OCI-LY1 (cell line): ENCODE data around the gene WLS.

Experiments
- H2AFZ ChIP-seq: fragments of 200-600 bp; sonication (generic), shearing (Covaris generic); 2 replicates; pipeline ENCODE4 v1.6.0; 2014; ENCODE audit warnings: antibody characterized with exemption, mild to moderate bottlenecking, low read length
- H3F3A ChIP-seq: fragments of 200-600 bp; sonication (generic), shearing (Covaris generic); 2 replicates; pipeline ENCODE4 v1.6.0; 2014; ENCODE audit warnings: mild to moderate bottlenecking, antibody characterized with exemption, low read length, moderate library complexity; ENCODE audit not compliant: insufficient read depth
- H3K27ac ChIP-seq: fragments of 200-600 bp; sonication (generic); 2 replicates; pipeline ENCODE4 v1.5.1; 2014; ENCODE audit warnings: low read length, mixed run types, mild to moderate bottlenecking, low read depth; ENCODE audit not compliant: poor library complexity, severe bottlenecking
- H3K27me3 ChIP-seq: fragments of 200-600 bp; sonication (generic); 2 replicates; pipeline ENCODE4 v1.6.0; 2014; ENCODE audit warnings: antibody characterized with exemption, mild to moderate bottlenecking, low read length, moderate library complexity; ENCODE audit not compliant: insufficient read depth
- H3K36me3 ChIP-seq: fragments of 200-600 bp; sonication (generic); 2 replicates; pipeline ENCODE4 v1.6.1; 2014; ENCODE audit warnings: mild to moderate bottlenecking, antibody characterized with exemption, low read length, moderate library complexity, mixed read lengths; ENCODE audit not compliant: insufficient read depth
- H3K4me1 ChIP-seq: fragments of 200-600 bp; sonication (generic); 2 replicates; pipeline ENCODE4 v1.5.1; 2014; ENCODE audit warnings: mild to moderate bottlenecking, low read length, moderate library complexity; ENCODE audit not compliant: insufficient read depth, severe bottlenecking
- H3K4me2 ChIP-seq: fragments of 200-600 bp; sonication (generic), shearing (Covaris generic); 2 replicates; pipeline ENCODE4 v1.6.1; 2014; ENCODE audit warnings: low read length
- H3K4me3 ChIP-seq: fragments of 200-600 bp; sonication (generic); 2 replicates; pipeline ENCODE4 v1.5.1; 2014; ENCODE audit warnings: low read length, low read depth, mild to moderate bottlenecking, mixed read lengths; ENCODE audit not compliant: poor library complexity, severe bottlenecking
- H3K79me2 ChIP-seq: fragments of 200-600 bp; shearing (Covaris generic); 2 replicates; pipeline ENCODE4 v1.6.1; 2016; ENCODE audit warnings: mixed run types, low read length, mixed read lengths; ENCODE audit not compliant: insufficient read depth
- H3K9ac ChIP-seq: fragments of 200-600 bp; sonication (generic), shearing (Covaris generic); 2 replicates; pipeline ENCODE4 v1.6.1; 2014; ENCODE audit warnings: mild to moderate bottlenecking, low read length, mixed read lengths
- H3K9me2 ChIP-seq: fragments of 200-600 bp; sonication (generic), shearing (Covaris generic); 2 replicates; pipeline ENCODE4 v1.6.1; 2014; ENCODE audit warnings: low read depth, mild to moderate bottlenecking, low read length, mixed read lengths
- H3K9me3 ChIP-seq: fragments of 200-600 bp; shearing (Covaris generic); 2 replicates; pipeline ENCODE4 v1.6.1; 2014; ENCODE audit warnings: low read length, mixed read lengths
- H4K20me1 ChIP-seq: fragments of 200-600 bp; sonication (generic), shearing (Covaris generic); 2 replicates; pipeline ENCODE4 v1.6.0; 2016; ENCODE audit warnings: mild to moderate bottlenecking, low read length; ENCODE audit not compliant: insufficient read depth
- EZH2 ChIP-seq: fragments of 200-600 bp; sonication (generic), shearing (Covaris generic); IDR thresholded peaks from 2 replicates; pipeline ENCODE4 v1.8.0; 2017; ENCODE audit warnings: borderline replicate concordance, mixed run types, mild to moderate bottlenecking, antibody characterized with exemption, low read length, moderate library complexity, mixed read lengths
- TF ChIP-seq, protein P1 (sequence below): fragments of 200-600 bp; sonication (generic), shearing (Covaris generic); IDR thresholded peaks from 2 replicates; pipeline ENCODE4 v1.5.1; 2017; ENCODE audit warnings: mild to moderate bottlenecking, antibody characterized with exemption, low read length, moderate library complexity, mixed read lengths

WLS gene

DNA sequence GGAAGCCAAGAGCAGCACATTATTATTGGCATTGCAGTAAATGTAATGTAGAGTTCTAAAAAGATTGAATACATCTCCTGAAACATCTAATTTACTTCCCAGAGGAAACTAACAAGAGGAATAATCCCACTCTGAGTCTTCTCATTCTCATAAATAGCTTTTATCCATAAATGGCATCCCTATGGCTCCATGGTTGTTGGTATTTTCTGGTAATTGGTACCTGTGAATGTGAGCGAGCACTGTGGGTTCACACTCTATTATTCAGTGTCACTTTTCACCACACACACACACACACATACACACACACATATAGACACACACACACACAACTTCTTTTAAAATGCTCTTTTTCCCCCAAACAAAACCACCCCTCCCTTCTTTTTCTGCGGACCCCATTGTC is 4.7 kb upstream of the WLS start:
- no peaks in the 10 kb centered on the region for H3K79me2 ChIP-seq
- H3K9me3 ChIP-seq, result no peaks in the 10 kb centered on the region
- H3K9ac ChIP-seq, result no peak overlapping the region
- H3K4me2 ChIP-seq, result no peak overlapping the region
- TF ChIP-seq, protein P1, sequence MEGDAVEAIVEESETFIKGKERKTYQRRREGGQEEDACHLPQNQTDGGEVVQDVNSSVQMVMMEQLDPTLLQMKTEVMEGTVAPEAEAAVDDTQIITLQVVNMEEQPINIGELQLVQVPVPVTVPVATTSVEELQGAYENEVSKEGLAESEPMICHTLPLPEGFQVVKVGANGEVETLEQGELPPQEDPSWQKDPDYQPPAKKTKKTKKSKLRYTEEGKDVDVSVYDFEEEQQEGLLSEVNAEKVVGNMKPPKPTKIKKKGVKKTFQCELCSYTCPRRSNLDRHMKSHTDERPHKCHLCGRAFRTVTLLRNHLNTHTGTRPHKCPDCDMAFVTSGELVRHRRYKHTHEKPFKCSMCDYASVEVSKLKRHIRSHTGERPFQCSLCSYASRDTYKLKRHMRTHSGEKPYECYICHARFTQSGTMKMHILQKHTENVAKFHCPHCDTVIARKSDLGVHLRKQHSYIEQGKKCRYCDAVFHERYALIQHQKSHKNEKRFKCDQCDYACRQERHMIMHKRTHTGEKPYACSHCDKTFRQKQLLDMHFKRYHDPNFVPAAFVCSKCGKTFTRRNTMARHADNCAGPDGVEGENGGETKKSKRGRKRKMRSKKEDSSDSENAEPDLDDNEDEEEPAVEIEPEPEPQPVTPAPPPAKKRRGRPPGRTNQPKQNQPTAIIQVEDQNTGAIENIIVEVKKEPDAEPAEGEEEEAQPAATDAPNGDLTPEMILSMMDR, result no peak
- TF ChIP-seq EZH2, result no peak
- H2AFZ ChIP-seq, result no peak overlapping the region
- no peaks in the 10 kb centered on the region for H3F3A ChIP-seq
- H3K4me3 ChIP-seq, result no peak overlapping the region
- H3K4me1 ChIP-seq, result no peaks in the 10 kb centered on the region
- no peaks in the 10 kb centered on the region for H3K36me3 ChIP-seq
- no peaks in the 10 kb centered on the region for H3K27me3 ChIP-seq
- no peak overlapping the region for H3K27ac ChIP-seq
- no peaks in the 10 kb centered on the region for H4K20me1 ChIP-seq
- no peaks in the 10 kb centered on the region for H3K9me2 ChIP-seq

DNA sequence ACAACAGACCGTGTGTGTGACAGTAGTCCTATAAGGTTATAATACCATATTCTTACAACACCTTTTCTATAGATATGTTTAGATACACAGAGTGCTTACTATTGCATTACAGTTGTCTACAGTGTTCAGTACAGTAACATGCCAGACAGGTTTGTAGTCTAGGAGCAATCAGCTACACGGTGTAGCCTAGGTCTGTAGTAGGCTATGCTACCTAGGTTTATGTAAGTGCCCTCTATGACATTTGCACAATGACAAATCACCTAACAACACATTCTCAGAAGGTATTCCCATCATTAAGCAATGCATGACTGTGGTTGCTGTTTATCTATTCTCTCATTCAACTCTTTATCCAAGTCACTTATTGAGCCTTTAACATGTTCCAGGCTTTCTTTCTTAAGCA is 1.8 kb upstream of the WLS start:
- Histone ChIP-seq H3K9ac (no peak overlapping the region), H3K4me2 (no peak overlapping the region), H3K27ac (no peak overlapping the region), H3K36me3 (no peaks in the 10 kb centered on the region), H3F3A (no peaks in the 10 kb centered on the region), H4K20me1 (no peaks in the 10 kb centered on the region), H3K79me2 (no peaks in the 10 kb centered on the region), H3K9me3 (no peaks in the 10 kb centered on the region), H3K4me1 (no peaks in the 10 kb centered on the region), H3K9me2 (no peaks in the 10 kb centered on the region), H2AFZ (no peak overlapping the region), H3K4me3 (no peak overlapping the region), H3K27me3 (no peaks in the 10 kb centered on the region)
- TF ChIP-seq EZH2, result no peak
- TF ChIP-seq, protein P1, result no peak

DNA sequence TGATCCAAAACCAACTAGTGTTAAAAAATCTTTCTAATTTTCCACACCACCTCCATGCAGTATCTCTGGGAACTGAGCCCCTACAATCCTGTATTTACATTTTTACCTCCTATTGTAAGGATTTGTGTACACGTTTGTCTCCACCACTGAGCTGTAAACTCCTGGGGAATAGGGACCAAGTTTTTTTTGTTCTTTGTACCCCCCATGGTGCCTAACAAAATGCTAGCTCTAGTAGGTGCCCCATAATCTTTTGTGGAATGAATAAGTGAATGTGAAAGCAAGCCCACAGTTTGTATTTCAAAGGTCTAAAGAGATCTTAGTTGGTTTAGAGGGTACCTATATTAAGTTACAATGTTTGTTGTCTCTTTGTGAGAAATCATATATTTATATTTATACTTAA is 879 bp upstream of the WLS start:
- H4K20me1 ChIP-seq, result no peaks in the 10 kb centered on the region
- no peaks in the 10 kb centered on the region for H3K9me3 ChIP-seq
- H3K4me3 ChIP-seq, result no peak overlapping the region
- no peak overlapping the region for H3K9ac ChIP-seq
- no peaks in the 10 kb centered on the region for H3K36me3 ChIP-seq
- no peaks in the 10 kb centered on the region for H3K27me3 ChIP-seq
- H3K27ac ChIP-seq, result no peak overlapping the region
- H3K79me2 ChIP-seq, result no peaks in the 10 kb centered on the region
- no peak overlapping the region for H2AFZ ChIP-seq
- no peaks in the 10 kb centered on the region for H3K4me1 ChIP-seq
- TF ChIP-seq, protein P1, result no peak
- H3F3A ChIP-seq, result no peaks in the 10 kb centered on the region
- no peaks in the 10 kb centered on the region for H3K9me2 ChIP-seq
- no peak overlapping the region for H3K4me2 ChIP-seq
